ENCODE measurements around the gene ARHGAP35.
A peak's percentile ranks its signal among the peaks of the same experiment; 100 is the strongest.

Gene ARHGAP35

GRCh38 chr19:46861691-46862502 is 1.1 kb downstream of the ARHGAP35 start:
- DNase-seq (ENCODE audit: low read depth in 2 of 2): peak; percentile 28 to 32

GRCh38 chr19:46862503-46862834 is 1.7 kb downstream of the ARHGAP35 start:
- TF ChIP-seq CTCF (IDR thresholded peaks at IDR 0.05; ENCODE audit: low read depth, low read length): no peak
- DNase-seq (ENCODE audit: low read depth in 2 of 2): peak in 1 of 2 donors; percentile 31
- peak overlapping the region; percentile 60 to 83 for H3K4me3 ChIP-seq (replicated peaks in 1 of 2; ENCODE audit: low read depth in 2 of 2, low read length in 2 of 2)

More at GRCh38 chr19:46861691-46862502, 1.1 kb downstream of the ARHGAP35 start:
- no peak for TF ChIP-seq CTCF (IDR thresholded peaks at IDR 0.05; ENCODE audit: low read depth, low read length)
- H3K4me3 ChIP-seq (replicated peaks in 1 of 2; ENCODE audit: low read depth in 2 of 2, low read length in 2 of 2): peak overlapping the region; percentile 60 to 83

- H3K4me3 ChIP-seq (replicated peaks in 1 of 2; ENCODE audit: low read depth in 2 of 2, low read length in 2 of 2): peak overlapping the region; percentile 60 to 83
- TF ChIP-seq CTCF (IDR thresholded peaks at IDR 0.05; ENCODE audit: low read depth, low read length): no peak
- DNase-seq (ENCODE audit: low read depth in 2 of 2): no peak
These were observed 2.3 kb downstream of the ARHGAP35 start for GRCh38 chr19:46862974-46863632.

GRCh38 chr19:46863818-46864629 is 3.2 kb downstream of the ARHGAP35 start:
- peak; percentile 43 to 86 for DNase-seq (ENCODE audit: low read depth in 2 of 2)
- no peak for TF ChIP-seq CTCF (IDR thresholded peaks at IDR 0.05; ENCODE audit: low read depth, low read length)
- H3K4me3 ChIP-seq (replicated peaks in 1 of 2; ENCODE audit: low read depth in 2 of 2, low read length in 2 of 2): peak overlapping the region; percentile 60 to 83

GRCh38 chr19:46866407-46867136 is 5.8 kb downstream of the ARHGAP35 start:
- no peak overlapping the region for H3K4me3 ChIP-seq (replicated peaks in 1 of 2; ENCODE audit: low read depth in 2 of 2, low read length in 2 of 2)
- DNase-seq (ENCODE audit: low read depth in 2 of 2): peak in 1 of 2 donors; percentile 49
- no peak for TF ChIP-seq CTCF (IDR thresholded peaks at IDR 0.05; ENCODE audit: low read depth, low read length)

GRCh38 chr19:46867170-46867569 is 6.4 kb downstream of the ARHGAP35 start:
- no peak overlapping the region for H3K4me3 ChIP-seq (replicated peaks in 1 of 2; ENCODE audit: low read depth in 2 of 2, low read length in 2 of 2)
- DNase-seq (ENCODE audit: low read depth in 2 of 2): no peak
- no peak for TF ChIP-seq CTCF (IDR thresholded peaks at IDR 0.05; ENCODE audit: low read depth, low read length)

All from cardiac fibroblast (primary cell).